GM12892 (cell line): ENCODE results near the gene RAMAC.

Source experiments
- POLR2A ChIP-seq: IDR thresholded peaks from 2 replicates; pipeline ENCODE4 v1.6.1; 2011; ENCODE audit warnings: low read depth, low read length, control low read depth
- POLR2AphosphoS5 ChIP-seq: IDR thresholded peaks from 2 replicates; pipeline ENCODE4 v1.6.1; 2011; ENCODE audit warnings: low read depth, low read length, control low read depth

GRCh38 chr15:82946155-82946701, 39.8 kb upstream of the RAMAC start:
- TF ChIP-seq POLR2A (no peak), POLR2AphosphoS5 (no peak)
